ENCODE measurements around the gene EPB41L2.

DNA sequence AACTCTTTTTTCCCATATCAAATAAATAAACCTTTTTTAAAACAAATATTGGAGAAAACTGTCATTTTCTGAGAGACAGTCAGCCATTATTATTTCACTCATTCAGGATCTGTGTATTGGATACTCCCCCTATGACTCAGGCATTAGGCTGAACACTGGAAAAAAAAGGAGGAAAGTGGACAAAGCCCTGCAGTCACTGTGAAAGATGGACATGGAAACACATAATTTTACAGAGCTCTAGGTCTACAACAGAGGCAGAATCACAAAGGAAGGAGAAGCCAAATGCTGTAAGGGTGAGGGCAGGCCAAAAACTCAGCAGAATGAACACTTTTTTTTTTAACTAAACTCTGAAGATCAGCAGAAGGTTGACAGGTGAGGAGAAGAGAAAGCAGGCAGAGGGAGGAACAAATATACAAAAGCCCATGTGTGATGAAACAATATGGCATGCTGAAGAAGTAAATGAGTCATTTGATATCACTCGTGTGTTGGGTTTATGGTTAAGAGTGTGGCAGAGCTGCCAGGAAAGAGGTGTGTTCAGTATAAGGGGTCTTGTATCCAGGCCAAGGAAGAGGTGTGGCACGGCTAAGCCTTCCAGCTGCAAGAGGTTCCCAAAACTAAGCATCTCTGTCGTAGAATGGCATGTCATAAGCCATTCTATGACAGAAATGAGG, 39.1 kb downstream of the EPB41L2 start:
- TF ChIP-seq, protein P1, sequence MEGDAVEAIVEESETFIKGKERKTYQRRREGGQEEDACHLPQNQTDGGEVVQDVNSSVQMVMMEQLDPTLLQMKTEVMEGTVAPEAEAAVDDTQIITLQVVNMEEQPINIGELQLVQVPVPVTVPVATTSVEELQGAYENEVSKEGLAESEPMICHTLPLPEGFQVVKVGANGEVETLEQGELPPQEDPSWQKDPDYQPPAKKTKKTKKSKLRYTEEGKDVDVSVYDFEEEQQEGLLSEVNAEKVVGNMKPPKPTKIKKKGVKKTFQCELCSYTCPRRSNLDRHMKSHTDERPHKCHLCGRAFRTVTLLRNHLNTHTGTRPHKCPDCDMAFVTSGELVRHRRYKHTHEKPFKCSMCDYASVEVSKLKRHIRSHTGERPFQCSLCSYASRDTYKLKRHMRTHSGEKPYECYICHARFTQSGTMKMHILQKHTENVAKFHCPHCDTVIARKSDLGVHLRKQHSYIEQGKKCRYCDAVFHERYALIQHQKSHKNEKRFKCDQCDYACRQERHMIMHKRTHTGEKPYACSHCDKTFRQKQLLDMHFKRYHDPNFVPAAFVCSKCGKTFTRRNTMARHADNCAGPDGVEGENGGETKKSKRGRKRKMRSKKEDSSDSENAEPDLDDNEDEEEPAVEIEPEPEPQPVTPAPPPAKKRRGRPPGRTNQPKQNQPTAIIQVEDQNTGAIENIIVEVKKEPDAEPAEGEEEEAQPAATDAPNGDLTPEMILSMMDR (IDR thresholded peaks at IDR 0.05 in 4 of 5, conservative IDR thresholded peaks at IDR 0.05 in 1 of 5) = no peak
- TF ChIP-seq POLR2A (IDR thresholded peaks at IDR 0.05) = no peak
